NCI-H226 (cell line): ENCODE measurements around the gene TMEM221.
"Not testable (repeated sequence)": the region's sequence is repeated elsewhere in the genome, so short reads cannot be mapped to it uniquely, and the experiment has no call there.

Experiments used
- DNase-seq: peaks from one replicate; pipeline ENCODE4 v3.0.0-alpha.2; 2015

TMEM221 gene

DNA sequence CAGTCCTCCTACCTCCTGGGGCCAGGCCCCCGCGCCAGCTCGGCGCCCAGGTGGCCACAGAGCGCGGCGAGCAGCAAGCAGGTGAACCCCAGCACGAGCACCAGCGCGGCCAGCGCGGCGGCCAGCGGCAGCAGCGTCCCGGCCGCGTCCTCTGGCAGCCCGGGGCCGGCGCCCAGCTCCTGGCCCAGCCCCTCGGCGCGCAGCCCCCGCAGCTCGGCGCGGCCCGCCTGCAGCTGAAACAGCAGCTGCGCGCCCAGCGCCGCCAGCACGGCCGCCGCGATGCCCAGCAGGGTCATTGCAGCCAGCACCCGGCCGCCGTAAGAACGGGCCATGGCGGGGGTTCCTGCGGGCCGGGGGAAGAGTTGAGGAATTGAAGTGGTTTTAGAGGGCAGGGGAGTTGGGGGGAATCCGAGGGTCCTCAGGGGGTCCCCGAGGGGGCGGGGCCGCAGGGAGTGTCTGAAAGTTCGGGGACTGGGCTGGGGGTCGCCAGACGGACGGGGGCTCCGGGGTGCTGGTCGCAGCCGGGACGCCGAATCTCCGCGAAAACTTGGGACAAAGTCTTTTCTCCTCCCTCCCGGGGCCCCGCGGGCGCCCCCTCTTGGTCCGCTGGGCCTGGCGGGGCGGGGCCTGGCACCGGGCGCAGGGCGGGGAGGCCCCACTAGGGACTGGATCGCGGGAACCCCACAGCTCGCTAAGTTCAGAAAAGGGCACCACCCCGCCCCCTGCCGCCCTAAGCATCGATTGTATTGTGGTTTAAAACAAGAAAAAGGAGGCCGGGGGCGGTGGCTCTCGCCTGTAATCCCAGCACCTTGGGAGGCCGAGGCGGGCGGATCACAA lies at the start of gene TMEM221:
Gene TMEM221 (minus strand): TSS at position 538 of the 837 bp plus-strand sequence. CDS start 206 bp downstream, at position 332.
- peak; percentile 34 for DNase-seq

DNA sequence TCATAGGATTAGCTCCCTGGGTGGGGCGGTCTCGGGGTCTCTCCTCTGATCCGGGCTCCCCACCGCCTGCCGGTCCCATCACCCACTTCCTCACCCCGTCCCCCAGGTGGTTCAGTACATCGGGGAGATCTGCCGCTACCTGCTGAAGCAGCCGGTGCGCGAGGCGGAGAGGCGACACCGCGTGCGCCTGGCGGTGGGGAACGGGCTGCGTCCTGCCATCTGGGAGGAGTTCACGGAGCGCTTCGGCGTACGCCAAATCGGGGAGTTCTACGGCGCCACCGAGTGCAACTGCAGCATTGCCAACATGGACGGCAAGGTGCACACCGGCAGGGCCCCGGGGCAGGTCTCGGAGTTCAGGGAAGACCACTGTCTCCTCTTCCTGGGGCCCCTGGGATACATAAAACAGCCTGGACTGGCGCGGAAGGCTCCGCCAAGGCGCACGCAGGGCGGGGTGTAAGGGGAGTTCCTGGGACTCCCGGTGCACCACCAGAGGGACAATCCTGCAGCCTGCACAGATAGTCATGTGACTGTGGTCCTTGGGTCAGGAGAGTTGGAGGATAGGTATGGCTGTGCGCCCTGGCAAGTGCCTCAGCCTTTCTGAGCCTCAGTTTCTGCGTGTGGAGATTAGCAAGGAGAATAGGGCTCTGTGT lies 48.8 kb upstream of the TMEM221 start:
- DNase-seq, result no peak

GRCh38 chr19:17496337-17496997 lies 48.0 kb upstream of the TMEM221 start:
- peak; percentile 35 for DNase-seq

GRCh38 chr19:17495639-17496296 lies 47.3 kb upstream of the TMEM221 start:
- DNase-seq, result no peak

- DNase-seq, result no peak
These were observed 42.8 kb upstream of the TMEM221 start for GRCh38 chr19:17491287-17491686.

GRCh38 chr19:17490411-17490810 lies 41.9 kb upstream of the TMEM221 start:
- no peak for DNase-seq

DNA sequence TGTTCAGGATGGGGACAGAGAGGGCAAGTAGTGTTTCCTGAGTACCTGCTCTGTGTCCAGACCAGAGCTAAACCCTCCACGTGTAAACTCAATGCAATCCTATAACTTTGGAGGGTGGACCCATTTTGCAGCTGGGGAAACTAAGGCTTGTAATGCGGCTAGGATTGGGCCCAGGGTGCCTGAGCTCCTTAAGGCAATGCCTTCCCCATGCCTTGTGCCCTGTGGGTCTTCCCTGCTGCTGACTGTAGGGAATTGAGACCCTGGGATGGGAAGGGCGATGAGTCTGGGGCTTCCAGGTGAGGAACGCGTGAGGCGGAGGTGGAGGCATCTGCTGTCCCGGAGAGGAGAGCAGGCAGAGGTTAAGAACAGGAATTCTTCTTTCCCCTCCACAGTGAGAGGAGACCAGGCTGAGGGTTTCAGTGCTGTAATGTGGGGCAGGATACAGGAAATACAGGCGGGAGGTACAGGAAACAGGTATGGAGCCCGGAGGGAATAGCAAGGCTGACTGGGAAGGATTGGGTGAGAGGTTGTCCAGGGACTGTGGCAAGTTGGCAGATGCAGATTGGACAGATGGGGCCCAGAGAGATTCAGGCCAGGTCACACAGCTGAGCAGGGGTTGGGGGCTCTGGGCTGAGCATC lies 41.0 kb upstream of the TMEM221 start:
- DNase-seq, result no peak

DNA sequence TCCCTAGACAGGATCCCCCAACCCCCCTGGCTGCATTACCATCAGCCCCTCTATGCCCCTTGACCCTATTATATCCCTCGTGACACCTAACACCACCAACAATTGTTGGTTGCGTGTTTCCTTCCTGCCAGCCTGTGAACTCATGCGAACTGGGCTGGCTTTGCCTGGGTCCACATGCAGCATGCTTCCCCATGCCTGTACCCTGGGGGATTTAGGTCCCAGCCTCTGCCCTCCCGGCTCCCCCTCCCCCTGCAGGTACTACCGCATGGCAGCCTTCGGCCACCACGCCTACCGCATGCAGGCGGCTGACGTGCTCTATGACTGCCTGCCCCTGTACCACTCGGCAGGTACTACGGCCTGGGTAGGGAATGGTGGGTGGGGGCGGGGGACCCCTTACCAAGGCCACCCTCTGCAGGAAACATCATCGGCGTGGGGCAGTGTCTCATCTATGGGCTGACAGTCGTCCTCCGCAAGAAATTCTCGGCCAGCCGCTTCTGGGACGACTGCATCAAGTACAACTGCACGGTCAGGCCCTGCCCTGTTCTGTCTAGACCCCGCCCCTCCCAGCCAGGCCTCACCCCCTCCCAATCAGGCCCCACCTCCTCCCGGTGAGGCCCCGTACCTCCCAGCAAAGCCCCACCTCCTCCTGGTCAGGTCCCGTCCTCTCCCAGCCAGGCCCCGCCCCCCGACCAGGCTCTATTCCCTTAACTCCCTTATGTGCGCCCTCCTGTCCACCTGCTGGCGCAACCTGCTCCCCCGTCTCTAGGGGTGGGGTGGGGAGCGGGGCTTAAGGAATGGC lies 40.3 kb upstream of the TMEM221 start:
- DNase-seq, result peak; percentile 66

GRCh38 chr19:17487284-17488121 lies 39.0 kb upstream of the TMEM221 start:
- no peak for DNase-seq

GRCh38 chr19:17486545-17487240 lies 38.2 kb upstream of the TMEM221 start:
- DNase-seq, result no peak

DNA sequence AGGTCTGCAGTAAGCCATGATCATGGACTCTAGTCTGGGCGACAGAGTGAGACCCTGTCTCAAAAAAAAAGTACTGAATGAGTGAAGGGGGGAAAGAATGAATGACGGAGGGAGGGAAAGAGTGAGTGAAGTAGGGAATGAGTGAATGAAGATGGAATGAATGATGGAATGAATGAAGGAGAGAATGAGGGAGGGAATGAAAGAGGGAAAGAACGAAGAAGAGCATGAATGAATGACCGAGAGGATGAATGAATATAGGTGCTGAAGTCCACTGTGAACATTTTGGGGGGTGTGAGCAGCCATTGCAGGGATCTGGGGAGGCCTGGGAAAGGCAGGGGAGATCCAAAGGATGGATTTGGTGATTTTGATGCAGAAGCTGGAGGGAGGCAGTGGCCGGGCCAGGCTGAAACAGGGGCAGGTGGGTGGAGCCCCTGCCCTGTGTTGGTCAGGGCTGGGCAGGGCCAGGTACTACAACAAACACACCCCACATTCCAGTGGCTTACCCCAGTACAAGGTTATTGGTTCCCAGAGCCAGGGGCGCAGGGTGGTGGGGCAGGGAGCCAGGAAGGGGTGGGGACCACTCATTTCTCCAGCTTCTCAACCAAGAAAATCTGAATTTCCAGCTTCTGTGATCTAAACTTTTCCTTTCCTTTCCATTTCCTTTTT lies 36.2 kb upstream of the TMEM221 start:
- peak; percentile 39 for DNase-seq

DNA sequence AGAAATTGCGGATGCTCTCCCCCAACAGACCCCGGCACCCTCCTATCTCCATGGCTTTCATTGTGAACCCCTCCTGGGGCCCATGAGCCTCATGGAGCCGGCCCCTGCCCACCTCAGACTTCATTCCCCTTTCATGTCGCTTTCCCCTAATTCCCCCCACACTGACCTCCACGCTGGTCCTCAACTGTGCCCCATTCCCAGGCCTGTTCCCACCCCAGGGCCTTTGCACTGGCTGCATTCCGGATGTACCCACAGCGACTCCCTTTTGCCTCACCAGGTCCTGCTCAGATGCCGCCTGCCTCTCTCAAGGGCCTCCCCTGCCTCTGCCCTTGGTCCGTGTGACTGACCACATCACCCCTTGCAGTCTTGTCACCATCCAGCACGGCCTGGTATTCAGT lies 35.1 kb upstream of the TMEM221 start:
- no peak for DNase-seq

DNA sequence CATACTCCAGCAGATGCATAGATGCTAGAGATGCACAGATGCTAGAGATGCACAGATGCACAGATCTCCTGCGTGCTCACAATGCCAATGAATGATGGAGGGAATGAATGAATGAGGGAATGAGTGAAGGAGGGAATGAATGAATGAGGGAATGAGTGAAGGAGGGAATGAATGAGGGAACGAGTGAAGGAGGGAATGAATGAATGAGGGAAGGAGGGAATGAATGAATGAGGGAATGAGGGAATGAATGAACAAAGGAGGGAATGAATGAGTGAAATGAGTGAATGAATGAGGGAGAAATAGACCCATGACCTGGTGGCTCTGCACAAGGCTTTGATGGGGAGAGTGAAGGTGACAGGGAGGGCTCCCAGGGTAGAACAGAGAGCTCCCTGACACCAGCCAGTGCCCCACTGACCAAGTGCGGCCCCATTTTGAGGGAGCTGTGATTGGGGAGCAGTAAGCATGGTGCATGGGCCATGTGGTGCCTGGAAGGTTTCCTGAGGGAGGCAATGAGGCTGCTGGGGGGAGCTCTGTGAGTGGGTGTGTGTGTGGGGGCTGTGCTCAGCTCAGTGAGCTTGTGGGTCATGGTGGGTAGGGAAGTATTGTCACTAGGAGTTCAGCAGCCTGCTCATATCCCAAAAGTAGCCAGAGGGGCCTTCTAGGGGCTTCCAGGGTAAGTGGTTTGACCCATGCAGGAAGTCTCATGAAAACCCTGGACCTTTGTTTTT lies 34.6 kb upstream of the TMEM221 start:
- no peak for DNase-seq

DNA sequence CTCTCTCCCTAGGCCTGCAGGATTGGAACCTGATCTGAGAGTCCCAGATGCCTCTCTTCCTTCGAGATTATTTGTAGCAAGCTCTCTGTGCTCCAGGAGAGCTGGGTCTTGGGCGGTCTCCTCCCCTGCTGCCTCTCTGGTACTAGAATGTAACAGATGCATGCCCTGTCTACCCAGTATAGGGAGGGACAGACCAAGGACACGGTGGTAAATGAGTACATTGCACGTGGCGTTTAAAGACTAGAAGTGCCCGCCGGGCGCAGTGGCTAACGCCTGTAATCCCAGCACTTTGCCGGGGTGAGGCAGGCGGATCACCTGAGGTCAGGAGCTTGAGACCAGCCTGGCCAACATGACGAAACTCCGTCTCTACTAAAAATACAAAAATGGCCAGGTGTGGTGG lies 33.5 kb upstream of the TMEM221 start:
- no peak for DNase-seq

GRCh38 chr19:17479325-17479791 lies 30.9 kb upstream of the TMEM221 start:
- peak; percentile 44 for DNase-seq

DNA sequence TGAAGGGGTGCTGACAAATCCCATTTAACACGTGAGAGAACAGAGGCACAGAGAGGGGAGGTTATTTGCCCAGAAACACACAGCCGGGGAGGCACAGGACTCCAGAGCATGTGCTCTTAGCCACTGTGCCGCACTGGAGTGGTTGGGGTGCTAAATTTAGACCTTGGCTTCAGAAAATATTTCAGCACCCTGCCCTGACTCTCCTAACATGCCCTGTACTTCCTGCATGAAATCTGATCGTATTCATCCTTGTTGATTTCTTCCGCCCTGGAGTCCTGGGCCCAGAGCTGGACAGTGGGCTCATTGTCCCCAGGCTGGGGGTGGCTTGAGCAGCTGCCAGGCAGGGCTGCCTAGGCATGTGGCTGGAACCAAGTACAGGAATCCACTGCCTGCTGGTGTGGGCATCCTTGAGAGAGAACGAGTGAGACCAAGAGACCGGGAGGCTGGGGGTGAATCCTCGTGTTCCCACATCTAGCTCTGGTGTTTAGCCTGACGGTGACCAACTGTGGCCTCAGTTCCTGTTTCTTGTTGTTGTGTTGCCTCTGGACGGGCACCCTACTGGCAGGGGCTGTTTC lies 27.2 kb upstream of the TMEM221 start:
- no peak for DNase-seq

GRCh38 chr19:17475011-17475540 lies 26.6 kb upstream of the TMEM221 start:
- not testable (repeated sequence) for DNase-seq

DNA sequence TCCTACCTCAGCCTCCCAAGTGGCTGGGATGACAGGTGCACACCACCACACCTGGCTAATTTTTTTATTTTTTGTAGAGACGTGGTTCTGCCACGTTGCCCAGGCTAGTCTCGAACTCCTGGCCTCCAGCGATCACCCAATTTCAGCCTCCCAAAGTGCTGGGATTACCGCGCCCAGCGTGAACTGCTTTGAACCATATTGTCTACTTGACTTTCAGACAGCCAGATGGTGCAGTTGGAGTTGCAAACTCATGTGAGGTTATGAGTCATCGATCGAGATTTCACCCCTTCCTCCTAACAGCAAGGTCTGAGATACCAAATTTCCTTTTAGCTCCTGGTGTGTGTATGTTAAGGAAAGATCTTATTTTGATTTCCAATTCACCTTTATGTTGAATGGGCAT lies 24.6 kb upstream of the TMEM221 start:
- peak; percentile 61 for DNase-seq
